Measurements from ENCODE around the gene DENND6B.
"Not testable (repeated sequence)": the region's sequence is repeated elsewhere in the genome, so short reads cannot be mapped to it uniquely, and the experiment has no call there.

- TF ChIP-seq CTCF, EP300, POLR2A, POLR2AphosphoS5 (IDR thresholded peaks at IDR 0.05): not testable (repeated sequence)
Observed at GRCh38 chr22:50322382-50323104, 4.3 kb downstream of the DENND6B start.
